CD4-positive, alpha-beta T cell treated with Interferon alpha-2 for 1 hour (primary cell): ENCODE results near the gene KCNH6.

ENCODE experiments used
- DNase-seq, 2 donors: peaks; one replicate each; pipeline ENCODE4 v3.0.0-alpha.2; 2020 to 2022

Gene KCNH6

GRCh38 chr17:63511331-63511730 lies 11.8 kb upstream of the KCNH6 start:
- DNase-seq = no peak

GRCh38 chr17:63512388-63512787 lies 10.8 kb upstream of the KCNH6 start:
- no peak for DNase-seq

- DNase-seq = no peak
Observed at GRCh38 chr17:63512896-63513644, 10.1 kb upstream of the KCNH6 start.

- DNase-seq = no peak
Observed at GRCh38 chr17:63514477-63514876, 8.7 kb upstream of the KCNH6 start.

- DNase-seq = no peak
Observed at GRCh38 chr17:63514974-63515373, 8.2 kb upstream of the KCNH6 start.

- no peak for DNase-seq
Observed at GRCh38 chr17:63515426-63515825, 7.7 kb upstream of the KCNH6 start.

- no peak for DNase-seq
Observed at GRCh38 chr17:63516910-63517824, 6.0 kb upstream of the KCNH6 start.

- no peak for DNase-seq
Observed at GRCh38 chr17:63517825-63518534, 5.2 kb upstream of the KCNH6 start.

GRCh38 chr17:63519116-63519881 lies 3.9 kb upstream of the KCNH6 start:
- DNase-seq = no peak

- no peak for DNase-seq
Observed at GRCh38 chr17:63519972-63520882, 2.9 kb upstream of the KCNH6 start.

GRCh38 chr17:63524051-63524450 lies 893 bp downstream of the KCNH6 start:
- DNase-seq = no peak

- DNase-seq = no peak
Observed at GRCh38 chr17:63525190-63525946, 2.2 kb downstream of the KCNH6 start.

- no peak for DNase-seq
Observed at GRCh38 chr17:63526861-63527260, 3.7 kb downstream of the KCNH6 start.

- no peak for DNase-seq
Observed at GRCh38 chr17:63528183-63528582, 5.0 kb downstream of the KCNH6 start.

GRCh38 chr17:63529711-63530556 lies 6.8 kb downstream of the KCNH6 start:
- DNase-seq = no peak

- no peak for DNase-seq
Observed at GRCh38 chr17:63530557-63531021, 7.4 kb downstream of the KCNH6 start.

GRCh38 chr17:63531022-63531965 lies 8.1 kb downstream of the KCNH6 start:
- DNase-seq = no peak

GRCh38 chr17:63533433-63534077 lies 10.4 kb downstream of the KCNH6 start:
- no peak for DNase-seq
